Thoracic aorta (tissue), 2 donors: ENCODE results near the gene GALNT2. TPM values are rescaled to one million over a fixed set of nuclear protein-coding genes. Genes with fewer than 3 reads are reported as not detected.

ENCODE experiments used
- ATAC-seq: fragments of 150-250 bp; one replicate; pipeline ENCODE4 v1.8.0; 2017; ENCODE audit warnings: low read depth; ENCODE audit not compliant: insufficient number of reproducible peaks, low FRiP score
- DNase-seq: peaks from one replicate; pipeline ENCODE4 v3.0.0-alpha.2; 2020; ENCODE audit warnings: low spot score
- H3K27ac ChIP-seq, 2 donors: fragments of 200-600 bp; sonication (generic); 1 replicate in 1 of 2; 2 replicates in 1 of 2; pipeline ENCODE4 v1.5.1; 2016; ENCODE audit warnings: mild to moderate bottlenecking in 2 of 2, moderate library complexity in 2 of 2
- H3K27me3 ChIP-seq: fragments of 200-600 bp; sonication (generic); replicated peaks from 2 replicates; pipeline ENCODE4 v1.6.0; 2016; ENCODE audit warnings: mild to moderate bottlenecking; ENCODE audit not compliant: insufficient read depth
- H3K36me3 ChIP-seq: fragments of 200-600 bp; sonication (generic); one replicate; pipeline ENCODE4 v1.5.1; 2016
- H3K4me1 ChIP-seq, 2 donors: fragments of 200-600 bp; sonication (generic); 1 replicate in 1 of 2; 2 replicates in 1 of 2; pipeline versions ENCODE4 v1.5.1 to v1.6.0; 2016; ENCODE audit warnings: low read depth in 2 of 2, mild to moderate bottlenecking in 1 of 2; ENCODE audit not compliant: control insufficient read depth in 1 of 2
- H3K4me3 ChIP-seq: fragments of 200-600 bp; sonication (generic); 2 replicates; pipeline ENCODE4 v1.5.1; 2016; ENCODE audit warnings: mild to moderate bottlenecking
- H3K9me3 ChIP-seq: fragments of 200-600 bp; sonication (generic); 2 replicates; pipeline ENCODE4 v1.5.1; 2016
- CTCF ChIP-seq: fragments of 200-600 bp; sonication (generic); IDR thresholded peaks from one replicate; pipeline ENCODE4 v1.5.1; 2019; ENCODE audit warnings: antibody characterized with exemption
- total RNA-seq, 2 donors: library from RNA; depleted of rRNA; stranded (reverse); fragments of >200 nt; gene quantifications; one replicate each; pipeline versions ENCODE4 v1.1.0 to v1.2.3, GENCODE V29; 2016

Gene GALNT2
- total RNA-seq, 2 donors from 2014 or later: 113 to 148 TPM

DNA sequence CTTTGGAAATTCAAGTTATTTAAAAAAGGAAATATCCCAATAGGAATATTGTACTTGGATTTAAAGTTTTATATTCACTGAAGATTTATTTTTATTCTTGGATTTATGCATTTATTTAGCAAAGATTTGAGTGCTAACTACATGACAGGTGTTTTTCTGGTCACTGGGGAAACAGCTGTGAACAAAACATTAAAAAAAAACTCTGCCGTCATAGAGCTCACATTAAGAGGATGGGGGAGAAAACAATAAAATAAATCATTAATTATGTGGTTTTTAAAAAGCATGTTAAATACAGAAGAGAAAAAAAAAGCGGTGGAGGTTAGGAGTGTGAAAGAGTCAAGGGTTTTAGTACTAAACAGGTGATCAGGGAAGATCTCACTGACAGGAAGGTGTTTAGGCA is 149.9 kb downstream of the GALNT2 start:
- Histone ChIP-seq H3K9me3 (no peaks in the 10 kb centered on the region), H3K27ac (peak overlapping the region; percentile 82 to 88), H3K36me3 (no peaks in the 10 kb centered on the region), H3K4me3 (no peak overlapping the region), H3K4me1 (peaks cover 47 to 87% of the 10 kb centered on the region in 2 donors), H3K27me3 (no peaks in the 10 kb centered on the region)
- ATAC-seq: no peak
- no peak for TF ChIP-seq CTCF
- no peak for DNase-seq

GRCh38 chr1:230218667-230219066 is 151.6 kb downstream of the GALNT2 start:
- peak overlapping the region; percentile 82 to 88 for H3K27ac ChIP-seq
- H3K4me1 ChIP-seq: peaks cover 42 to 81% of the 10 kb centered on the region in 2 donors
- ATAC-seq (no peak), DNase-seq (no peak)
- no peaks in the 10 kb centered on the region for H3K27me3 ChIP-seq
- TF ChIP-seq CTCF: no peak
- no peaks in the 10 kb centered on the region for H3K9me3 ChIP-seq
- no peaks in the 10 kb centered on the region for H3K36me3 ChIP-seq
- no peak overlapping the region for H3K4me3 ChIP-seq

DNA sequence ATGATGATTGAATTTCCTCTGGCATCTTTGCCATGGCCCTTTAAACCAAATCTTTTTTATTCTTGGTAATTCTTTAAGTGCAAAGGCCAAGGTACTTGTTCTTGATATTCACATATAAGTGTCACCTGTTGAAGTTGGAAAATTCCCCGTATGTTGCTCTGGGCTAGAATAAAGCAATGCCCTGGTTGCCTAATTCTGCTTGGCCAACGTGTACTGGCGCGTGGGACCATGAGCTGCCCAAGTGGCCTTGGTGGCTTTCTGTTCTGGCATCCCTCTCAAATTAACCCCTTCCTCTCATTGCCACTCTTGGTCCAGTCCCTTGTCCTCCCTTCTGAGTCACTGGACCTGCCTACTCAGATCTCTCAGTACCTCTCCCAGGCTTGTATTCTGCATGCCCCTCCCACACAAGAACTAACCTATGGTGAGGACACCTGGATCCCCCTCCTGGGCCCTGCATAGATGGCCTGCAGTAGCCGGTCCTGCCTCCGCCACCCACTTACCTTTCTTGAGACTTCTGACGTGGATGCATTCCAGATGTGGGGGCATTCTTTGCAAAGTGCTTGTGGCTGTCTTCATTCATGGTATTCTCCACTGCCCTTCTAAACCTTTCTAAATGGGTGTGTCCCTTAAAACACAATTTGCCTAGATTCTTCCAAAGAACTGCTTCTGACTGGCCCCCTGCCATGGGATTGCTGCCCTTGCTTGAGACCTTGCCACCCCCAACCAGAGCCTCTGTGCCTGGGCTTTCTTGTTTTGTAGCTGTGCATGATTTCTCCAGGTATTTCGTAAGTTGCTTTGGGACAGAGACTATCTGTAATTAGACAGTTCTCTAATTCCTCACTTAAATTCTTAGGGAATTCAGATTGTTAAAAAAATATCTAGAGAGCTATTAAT is 152.4 kb downstream of the GALNT2 start:
- ATAC-seq (no peak), DNase-seq (no peak)
- H3K4me1 ChIP-seq: peaks cover 35 to 81% of the 10 kb centered on the region in 2 donors
- H3K36me3 ChIP-seq: no peaks in the 10 kb centered on the region
- no peaks in the 10 kb centered on the region for H3K9me3 ChIP-seq
- TF ChIP-seq CTCF: no peak
- no peak overlapping the region for H3K4me3 ChIP-seq
- peak overlapping the region; percentile 82 to 88 for H3K27ac ChIP-seq
- no peaks in the 10 kb centered on the region for H3K27me3 ChIP-seq

GRCh38 chr1:230220478-230220877 is 153.4 kb downstream of the GALNT2 start:
- no peak for ATAC-seq
- no peaks in the 10 kb centered on the region for H3K9me3 ChIP-seq
- H3K4me3 ChIP-seq: no peak overlapping the region
- no peak for TF ChIP-seq CTCF
- peaks cover 40 to 82% of the 10 kb centered on the region in 2 donors for H3K4me1 ChIP-seq
- no peak for DNase-seq
- H3K36me3 ChIP-seq: no peaks in the 10 kb centered on the region
- peak overlapping the region; percentile 82 to 88 for H3K27ac ChIP-seq
- H3K27me3 ChIP-seq: no peaks in the 10 kb centered on the region

- H3K4me1 ChIP-seq: peaks cover 37 to 82% of the 10 kb centered on the region in 2 donors
- ATAC-seq: no peak
These were observed 153.9 kb downstream of the GALNT2 start for GRCh38 chr1:230220907-230221306.

More at GRCh38 chr1:230220907-230221306, 153.9 kb downstream of the GALNT2 start:
- TF ChIP-seq CTCF: no peak
- peak overlapping the region; percentile 82 to 88 for H3K27ac ChIP-seq
- no peak for DNase-seq
- H3K27me3 ChIP-seq: no peaks in the 10 kb centered on the region
- no peaks in the 10 kb centered on the region for H3K36me3 ChIP-seq
- H3K9me3 ChIP-seq: no peaks in the 10 kb centered on the region
- no peak overlapping the region for H3K4me3 ChIP-seq
